ENCODE data around the gene MSANTD7.
A peak's percentile ranks its signal among the peaks of the same experiment; 100 is the strongest.
"Not testable (repeated sequence)": the region's sequence is repeated elsewhere in the genome, so short reads cannot be mapped to it uniquely, and the experiment has no call there.

Gene MSANTD7

DNA sequence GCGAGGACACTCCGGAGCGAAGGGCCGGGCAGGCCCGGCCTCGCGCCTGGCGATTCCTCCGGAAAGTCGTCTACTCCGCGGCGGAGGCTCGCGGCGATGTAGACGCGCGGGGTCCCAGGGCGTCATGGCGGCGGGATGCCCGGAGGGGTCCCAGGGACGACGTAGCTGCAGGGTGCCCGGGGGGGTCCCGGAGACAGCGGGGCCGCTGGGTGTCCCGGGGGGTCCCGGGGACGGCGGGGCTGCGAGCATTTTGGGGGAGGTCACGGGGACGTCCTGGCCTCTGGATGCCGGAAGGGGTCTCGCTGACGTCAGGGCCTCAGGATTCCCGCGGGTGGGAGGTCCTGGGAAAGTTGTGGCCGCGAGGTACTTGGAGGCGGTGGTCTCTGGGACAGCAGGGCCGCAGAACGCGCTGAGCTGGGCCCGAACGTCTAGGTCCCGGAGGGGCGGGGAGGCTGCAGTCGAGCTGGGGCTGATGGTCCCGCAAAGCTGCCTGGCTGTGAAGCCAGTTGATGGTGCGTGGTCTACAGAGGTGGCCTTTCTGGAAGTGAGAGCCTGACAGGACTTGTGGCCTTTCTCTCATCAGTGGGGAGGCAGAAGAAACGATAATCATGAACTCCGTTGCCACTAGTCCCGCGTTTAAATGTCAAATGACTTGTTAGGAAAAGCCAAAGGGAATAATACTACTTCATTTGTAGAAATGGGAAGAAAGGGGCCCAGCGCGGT lies 637 bp downstream of the MSANTD7 start:
- DNase-seq: peak; percentile 44

DNA sequence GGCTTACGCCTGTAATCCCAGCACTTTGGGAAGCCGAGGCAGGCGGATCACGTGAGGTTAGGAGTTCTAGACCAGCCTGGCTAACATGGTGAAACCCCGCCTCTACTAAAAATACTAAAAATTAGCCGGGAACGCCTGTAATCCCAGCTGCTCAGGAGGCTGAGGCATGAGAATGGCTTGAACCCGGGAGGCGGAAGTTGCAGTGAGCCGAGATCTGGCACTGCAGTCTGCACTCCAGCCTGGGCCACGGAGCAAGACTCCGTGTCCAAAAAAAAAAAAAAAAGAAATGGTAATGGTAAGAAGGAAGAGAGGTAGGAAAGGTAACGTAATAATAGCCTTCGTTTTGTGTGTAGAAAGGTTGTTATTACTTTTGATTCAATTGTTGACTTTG lies 1.2 kb downstream of the MSANTD7 start:
- peak; percentile 6 for DNase-seq

DNA sequence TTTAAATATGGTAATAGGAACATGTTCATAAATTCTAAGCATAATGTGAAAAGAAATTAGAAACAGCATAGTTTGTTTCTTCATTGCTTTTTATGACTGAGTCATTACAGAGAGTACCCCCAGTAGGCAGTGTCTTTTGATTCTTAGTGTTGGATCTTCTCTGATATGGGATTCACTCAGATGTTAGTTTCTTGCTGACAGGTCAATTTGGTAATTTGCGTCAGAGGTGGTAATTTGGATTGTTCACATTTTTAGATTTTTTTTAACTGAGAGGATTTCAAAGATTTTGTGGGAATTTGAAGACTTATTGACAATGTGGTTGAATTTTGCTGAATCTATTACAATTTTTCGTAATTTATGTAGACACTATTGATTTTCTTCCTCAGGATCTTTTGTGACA lies 2.1 kb downstream of the MSANTD7 start:
- no peak for DNase-seq

DNA sequence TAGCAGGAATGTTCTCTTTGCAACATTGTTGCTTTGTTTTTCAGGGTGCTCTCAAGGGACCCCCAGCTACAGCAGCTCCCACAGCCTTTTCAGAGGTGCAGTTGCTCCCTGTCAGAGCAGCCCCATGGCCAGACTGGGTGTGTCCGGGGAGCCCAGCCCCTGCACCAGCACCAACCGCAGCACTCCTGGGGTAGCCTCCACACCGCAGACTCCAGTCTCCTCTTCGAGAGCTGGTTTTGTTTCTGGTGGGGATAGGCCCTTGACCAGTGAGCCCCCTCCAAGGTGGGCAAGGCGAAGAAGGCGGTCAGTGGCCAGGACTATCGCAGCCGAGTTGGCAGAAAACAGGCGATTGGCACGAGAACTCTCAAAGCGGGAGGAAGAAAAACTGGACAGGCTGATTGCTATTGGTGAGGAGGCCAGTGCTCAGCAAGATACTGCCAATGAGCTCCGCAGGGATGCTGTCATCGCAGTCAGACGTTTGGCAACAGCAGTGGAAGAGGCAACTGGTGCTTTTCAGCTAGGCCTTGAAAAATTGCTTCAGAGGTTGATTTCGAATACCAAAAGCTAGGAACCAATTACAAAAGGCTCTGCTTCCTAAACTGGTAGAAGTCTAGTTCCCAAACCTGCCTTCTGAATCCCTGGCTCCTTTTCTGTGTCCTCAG lies 5.4 kb downstream of the MSANTD7 start:
- DNase-seq: no peak

DNA sequence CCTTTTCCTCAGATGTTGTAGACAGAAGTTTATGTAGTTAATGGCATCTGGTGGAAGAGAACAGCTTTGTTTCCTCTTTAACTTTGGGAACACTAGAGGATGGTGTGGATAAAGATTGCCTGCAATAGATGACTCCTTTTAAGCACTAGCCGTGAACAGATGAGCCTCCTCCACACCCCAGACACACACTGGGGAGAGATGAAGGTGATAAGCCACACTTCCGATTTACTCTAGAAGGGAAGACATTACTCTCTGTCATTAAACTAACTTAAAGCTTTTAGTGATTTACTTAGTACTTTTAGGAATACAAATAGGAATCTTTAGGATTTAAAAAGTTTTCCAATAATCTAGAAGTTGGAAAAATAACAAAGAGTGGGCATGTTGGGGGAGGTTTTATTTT lies 6.8 kb downstream of the MSANTD7 start:
- no peak for DNase-seq

DNA sequence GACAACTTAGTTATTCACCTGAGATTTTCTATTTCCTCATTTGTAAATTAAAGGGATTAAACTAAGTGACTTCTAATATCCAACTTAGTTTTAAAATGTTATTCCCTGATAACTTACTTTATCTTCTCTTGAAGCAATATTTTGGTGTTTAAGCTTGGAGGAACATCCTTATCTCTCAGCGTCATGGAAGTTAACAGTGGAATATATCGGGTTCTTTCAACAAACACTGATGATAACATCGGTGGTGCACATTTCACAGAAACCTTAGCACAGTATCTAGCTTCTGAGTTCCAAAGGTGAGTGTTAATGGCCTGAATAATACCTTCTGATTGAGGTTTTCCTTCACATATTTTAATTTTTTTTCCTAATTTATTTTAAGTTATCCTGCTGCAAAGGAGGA lies 14.1 kb downstream of the MSANTD7 start:
- no peak for DNase-seq

DNA sequence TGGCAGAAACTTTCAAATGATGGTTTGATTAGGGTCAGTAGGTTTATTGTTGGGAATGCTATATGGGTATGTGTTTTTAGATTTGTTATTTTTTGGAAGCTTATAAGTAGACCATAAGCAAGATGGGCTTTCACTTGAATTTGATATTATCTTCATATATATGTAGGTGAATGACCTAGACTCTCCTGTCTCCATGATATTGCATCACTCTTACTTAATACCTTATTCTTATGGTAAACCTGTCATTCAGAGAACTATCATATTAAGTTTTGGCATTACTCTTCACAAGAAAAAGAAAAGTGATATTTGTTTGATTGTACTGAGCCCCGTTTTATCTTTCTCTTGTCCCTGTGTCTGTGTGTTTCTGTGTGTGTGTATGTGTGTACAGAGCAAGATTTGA lies 17.3 kb downstream of the MSANTD7 start:
- no peak for DNase-seq

DNA sequence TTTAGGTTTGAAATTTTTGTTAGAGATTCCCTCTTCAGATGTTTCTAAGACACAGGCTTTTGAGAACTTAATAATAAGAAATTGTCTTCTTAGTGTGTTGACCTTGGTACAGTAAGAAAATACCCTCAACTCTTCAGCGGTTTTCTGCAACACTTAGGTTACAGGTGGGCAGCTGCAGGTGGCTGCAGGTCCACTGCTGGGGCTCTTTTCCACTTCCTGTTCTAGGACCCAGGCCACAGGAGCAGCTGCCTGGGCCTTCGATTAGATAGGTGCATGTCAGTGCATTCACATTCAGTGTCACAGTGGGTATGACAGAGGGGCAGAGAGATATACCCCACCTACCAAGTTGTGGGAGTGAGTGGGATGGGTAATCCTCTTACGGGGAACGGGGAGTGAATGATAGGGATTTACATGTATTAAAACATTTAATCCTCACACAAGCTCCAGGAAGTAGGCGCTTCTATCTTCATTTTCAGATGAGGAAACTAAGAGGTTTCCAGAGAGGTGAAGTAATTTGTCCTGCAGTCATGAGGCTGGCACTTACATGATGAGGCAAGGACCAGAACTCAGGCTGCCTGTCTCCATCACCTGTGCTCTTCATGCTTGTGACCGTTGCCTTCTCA lies 20.3 kb downstream of the MSANTD7 start:
- no peak for DNase-seq

DNA sequence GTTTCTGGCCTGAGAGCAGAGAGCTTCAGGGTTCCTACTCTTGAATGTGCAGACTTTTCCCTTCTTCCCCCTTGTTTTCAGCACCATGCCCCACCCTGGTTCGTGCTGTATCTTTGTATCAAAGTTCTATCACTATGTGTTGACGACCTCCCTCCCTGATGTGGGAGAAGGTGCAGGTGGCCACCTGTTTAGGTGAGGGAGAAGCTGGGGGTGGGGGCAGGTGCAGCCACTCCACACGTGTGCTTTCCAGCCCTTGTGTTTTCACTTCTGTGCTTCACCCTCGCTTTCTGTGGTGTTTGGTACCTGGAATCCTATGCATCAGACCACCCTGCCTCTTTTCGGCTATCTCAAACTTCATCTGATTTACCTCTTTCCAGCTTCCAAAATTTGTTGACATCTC lies 20.9 kb downstream of the MSANTD7 start:
- DNase-seq: no peak

DNA sequence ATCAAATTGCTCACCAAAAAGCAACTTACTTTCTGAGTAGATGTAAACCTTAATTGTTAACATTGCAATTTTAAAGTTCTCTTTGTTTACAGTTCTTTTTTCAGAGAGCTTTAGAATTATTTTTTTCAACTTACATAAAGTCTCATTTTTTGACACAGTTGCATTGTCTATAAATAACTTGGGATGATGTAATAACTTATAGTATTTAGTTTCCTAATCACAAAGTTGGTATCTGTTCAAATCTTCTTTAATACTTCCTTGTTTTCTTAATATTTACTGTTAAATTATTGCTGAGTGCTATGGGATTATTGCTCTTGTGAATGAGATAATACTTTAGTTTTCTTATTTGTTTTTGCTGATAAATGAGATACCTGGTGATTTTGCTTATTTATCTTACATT lies 21.7 kb downstream of the MSANTD7 start:
- no peak for DNase-seq

DNA sequence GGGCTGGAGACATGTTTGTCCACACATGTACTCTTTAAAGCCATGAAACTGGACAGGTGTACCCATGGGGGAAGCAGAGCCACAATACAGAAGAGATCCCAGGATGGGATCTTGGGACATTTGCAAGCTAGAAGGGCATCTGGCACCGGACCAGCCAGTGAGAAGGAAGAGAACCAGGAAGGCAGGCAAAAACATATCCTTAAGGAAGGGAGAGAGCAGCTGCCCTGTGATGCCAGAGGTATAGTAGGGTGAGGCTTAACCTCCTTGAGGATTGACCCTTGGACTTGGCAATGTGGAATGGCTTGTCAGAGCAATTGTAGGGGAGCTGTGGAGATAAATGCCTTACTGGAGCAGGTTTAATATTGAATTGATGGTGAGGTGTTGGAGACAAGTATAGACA lies 22.7 kb downstream of the MSANTD7 start:
- DNase-seq: no peak

DNA sequence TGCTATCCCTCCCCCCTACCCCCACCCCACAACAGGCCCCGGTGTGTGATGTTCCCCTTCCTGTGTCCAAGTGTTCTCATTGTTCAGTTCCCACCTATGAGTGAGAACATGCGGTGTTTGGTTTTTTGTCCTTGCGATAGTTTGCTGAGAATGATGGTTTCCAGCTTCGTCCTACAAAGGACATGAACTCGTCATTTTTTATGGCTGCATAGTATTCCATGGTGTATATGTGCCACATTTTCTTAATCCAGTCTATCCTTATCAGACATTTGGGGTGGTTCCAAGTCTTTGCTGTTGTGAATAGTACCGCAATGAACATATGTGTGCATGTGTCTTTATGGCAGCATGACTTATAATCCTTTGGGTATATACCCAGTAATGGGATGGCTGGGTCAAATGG lies 26.4 kb downstream of the MSANTD7 start:
- DNase-seq: not testable (repeated sequence)

DNA sequence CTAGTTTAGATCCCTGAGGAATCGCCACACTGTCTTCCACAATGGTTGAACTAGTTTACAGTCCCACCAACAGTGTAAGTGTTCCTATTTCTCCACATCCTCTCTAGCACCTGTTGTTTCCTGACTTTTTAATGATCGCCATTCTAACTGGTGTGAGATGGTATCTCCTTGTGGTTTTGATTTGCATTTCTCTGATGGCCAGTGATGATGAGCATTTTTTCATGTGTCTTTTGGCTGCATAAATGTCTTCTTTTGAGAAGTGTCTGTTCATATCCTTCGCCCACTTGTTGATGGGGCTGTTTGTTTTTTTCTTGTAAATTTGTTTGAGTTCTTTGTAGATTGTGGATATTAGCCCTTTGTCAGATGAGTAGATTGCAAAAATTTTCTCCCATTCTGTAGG lies 26.8 kb downstream of the MSANTD7 start:
- not testable (repeated sequence) for DNase-seq

DNA sequence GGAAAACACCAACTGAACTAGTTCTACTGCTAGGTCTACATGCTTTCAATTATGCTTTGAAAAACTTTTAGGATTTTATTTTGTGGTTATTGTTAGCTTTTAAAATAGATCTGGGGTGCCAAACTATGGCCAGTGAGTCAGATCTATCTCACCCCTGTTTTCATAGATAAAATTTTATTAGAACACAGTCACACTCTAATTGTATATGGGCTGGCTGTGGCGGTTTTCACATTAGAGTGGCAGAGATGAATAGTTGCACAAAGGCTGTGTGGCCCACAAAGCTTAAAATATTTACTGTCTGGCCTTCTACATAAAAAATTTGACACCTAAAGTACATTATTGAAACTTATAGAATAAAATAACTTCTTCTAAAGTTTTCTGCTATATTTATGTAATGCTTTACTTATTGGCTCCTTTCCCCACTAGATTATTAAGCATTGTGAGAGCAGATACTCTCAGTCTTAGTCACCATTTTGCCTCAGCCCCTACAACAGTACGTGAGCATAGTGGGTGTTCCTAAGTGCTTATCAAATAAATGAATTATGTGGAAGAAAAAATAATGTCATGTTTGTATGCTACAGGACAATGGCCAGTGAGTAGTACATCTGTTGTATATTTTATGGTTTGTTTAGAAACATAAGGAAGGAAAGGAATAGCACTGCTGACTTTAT lies 35.1 kb downstream of the MSANTD7 start:
- DNase-seq: no peak

DNA sequence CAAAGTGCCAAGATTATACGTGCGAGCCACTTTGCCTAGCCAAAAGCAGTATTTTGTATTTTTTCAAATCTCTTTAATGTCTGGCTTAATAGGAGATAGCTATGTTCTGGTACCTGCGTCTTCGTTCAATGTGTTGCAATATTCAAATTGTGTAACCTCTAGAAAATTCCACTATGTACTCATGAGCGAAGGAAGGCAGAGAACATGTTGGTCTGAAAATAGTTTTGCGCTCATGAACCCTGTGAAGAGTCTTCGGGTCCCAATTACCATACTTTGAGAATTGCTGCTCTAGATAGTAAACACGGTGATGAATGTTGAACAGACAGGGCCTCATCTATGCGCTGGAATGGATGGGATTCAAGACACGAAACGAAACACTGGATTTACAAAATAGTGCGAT lies 37.8 kb downstream of the MSANTD7 start:
- DNase-seq: no peak

DNA sequence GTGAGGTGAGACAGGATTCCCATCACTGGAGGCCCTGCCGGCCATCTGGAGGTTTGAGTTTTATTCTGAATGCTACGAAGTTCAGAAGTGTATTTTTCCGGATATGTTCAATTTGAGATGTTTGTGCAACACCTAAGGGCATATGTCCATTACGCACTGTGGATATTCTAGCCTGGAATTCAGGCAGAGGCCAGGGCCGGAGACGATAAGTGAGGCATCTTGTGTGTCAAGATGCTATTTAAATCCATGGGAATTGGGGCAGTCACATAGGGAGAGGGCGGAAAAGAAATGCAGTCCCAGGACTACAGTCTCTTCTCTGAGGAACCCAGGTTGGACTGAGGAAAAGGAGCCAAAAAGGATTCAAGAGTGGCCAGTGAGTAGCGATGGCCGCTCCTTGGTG lies 38.7 kb downstream of the MSANTD7 start:
- DNase-seq: no peak

DNA sequence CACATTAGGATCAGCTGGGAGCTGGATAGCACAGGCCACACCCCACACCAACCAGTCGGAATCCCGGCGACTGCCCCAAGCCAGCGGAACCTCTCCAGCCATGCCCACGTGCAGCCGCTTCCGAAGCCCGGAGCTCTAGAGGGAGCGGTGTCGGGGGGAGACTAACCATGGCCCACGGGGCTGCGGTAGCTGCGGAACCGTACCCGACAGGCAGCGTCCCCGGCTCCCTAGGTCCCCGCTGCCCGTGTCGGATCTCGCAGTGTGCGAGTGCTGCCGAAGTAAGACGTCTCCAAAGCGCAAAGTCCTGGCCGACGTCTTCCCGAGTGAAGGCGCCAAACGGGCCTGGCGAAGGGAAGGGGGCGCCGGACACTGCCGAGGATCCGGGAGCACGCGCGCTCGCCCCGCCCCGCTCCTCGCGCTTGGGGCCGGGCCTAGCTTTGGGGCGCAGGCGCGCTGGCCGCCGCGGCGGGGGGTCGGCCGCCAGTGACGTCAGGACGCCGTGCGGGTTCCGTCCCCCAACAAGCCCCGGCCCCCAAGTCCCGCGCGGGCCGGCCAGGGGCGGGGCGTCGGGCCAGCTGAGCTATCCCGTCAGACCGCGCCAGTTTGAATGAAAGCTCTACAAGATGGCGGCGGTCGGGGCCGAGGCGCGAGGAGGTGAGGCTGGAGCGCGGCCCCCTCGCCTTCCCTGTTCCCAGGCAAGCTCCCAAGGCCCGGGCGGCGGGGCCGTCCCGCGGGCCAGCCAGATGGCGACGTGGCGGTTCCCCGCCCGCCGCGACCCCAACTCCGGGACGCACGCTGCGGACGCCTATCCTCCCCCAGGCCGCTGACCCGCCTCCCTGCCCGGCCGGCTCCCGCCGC lies 40.4 kb downstream of the MSANTD7 start, which contains the start of gene SUV39H2:
SUV39H2 (plus strand) TSS at position 601 of the 858 bp plus-strand sequence; CDS start at position 624, 23 bp downstream.
- DNase-seq: peak; percentile 96

DNA sequence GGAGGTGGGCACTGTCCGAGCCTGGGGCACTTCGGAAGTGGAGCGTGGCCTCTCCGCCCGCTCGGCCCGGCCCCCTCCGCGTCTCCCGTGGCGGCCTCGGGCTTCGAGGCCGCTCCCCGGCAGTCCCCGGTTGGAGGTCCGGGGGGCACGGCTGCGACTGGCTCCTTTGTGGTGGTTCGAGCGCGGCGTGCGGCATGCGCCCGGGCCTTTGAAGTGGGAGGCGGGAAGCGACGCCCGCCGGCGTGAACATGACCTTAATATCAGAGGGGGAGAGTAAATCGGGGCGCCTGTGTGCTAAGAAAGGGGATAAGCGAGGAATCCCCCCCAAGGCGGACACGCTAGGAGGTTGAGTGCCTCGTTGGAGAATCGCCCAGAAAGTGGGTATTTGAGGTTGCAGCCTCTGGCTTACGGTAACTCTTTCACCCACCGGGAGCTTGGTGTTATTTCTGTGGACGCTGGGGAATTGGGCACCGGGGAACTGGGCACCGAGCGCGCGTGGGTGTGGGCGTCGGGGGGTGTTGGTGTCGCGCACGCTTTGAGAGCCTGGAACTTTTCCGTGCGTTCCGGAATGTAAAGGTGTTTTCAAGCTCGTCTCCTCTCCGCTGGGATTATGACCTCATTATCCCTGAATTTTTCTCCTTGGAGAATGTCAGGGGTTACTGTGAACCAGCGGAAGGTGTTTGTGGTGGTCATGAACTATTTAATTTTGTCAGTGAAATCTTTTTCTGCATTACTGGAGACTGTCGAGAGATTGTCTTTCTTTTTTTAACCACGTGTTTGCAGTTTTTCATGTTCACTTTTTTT lies 41.2 kb downstream of the MSANTD7 start:
- DNase-seq: peak; percentile 59

DNA sequence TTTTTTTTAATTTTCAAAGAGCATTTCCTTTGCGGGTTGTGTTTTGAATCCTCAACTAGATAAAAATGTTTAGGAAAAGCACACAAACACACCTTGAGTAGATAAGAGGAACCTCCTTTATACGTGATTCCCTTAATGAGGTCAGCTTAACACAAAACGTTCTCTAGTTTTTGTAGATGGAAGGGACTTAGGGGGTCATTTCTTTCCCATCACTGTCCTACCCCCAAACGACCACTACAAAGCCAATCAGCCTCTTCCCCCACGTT lies 41.8 kb downstream of the MSANTD7 start:
- no peak for DNase-seq

DNA sequence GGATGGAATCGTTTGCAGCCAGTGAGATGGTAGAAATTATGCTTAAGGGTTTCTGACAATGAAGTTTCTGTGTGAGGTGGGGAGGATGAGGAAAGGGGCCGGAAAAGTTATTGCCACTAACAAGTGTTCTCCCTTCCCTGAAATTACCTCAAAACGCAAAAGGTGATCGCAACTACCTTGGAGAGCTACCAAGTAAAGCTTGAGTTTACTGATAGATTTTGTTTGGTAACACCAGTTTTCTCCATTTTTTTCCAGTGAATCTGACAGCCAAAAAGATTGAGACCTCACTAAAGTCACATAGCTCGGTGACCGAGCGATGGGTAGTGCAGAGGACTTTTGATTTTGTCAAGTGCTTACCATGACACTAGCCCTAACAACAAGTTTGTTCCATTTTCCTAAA lies 42.1 kb downstream of the MSANTD7 start:
- no peak for DNase-seq

DNA sequence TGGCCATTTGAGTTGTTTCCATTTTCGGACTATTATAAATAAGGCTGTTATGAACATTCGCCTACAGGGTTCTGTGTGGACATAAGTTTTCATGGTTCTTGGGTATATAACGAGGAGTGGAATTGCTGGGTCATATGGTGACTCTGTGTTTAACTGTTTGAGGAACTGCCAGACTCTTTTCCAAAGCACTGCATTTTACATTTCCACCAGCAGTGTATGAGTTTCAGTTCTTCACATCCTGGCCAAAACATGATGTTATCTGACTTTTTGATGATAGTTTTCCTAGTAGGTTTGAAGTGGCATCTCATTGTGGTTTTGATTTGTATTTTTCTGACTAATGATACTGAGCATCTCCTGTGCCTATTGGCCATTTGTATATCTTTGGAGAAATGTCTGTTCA lies 46.0 kb downstream of the MSANTD7 start:
- no peak for DNase-seq
